A204.1 (cell line): ENCODE results near the gene LRCH4.

ENCODE experiments used
- FAIRE-seq: peaks from 2 replicates; lab custom pipeline; 2012; peaks lifted over from hg19 to GRCh38; lab: Jason Lieb, UNC

The LRCH4 gene

DNA sequence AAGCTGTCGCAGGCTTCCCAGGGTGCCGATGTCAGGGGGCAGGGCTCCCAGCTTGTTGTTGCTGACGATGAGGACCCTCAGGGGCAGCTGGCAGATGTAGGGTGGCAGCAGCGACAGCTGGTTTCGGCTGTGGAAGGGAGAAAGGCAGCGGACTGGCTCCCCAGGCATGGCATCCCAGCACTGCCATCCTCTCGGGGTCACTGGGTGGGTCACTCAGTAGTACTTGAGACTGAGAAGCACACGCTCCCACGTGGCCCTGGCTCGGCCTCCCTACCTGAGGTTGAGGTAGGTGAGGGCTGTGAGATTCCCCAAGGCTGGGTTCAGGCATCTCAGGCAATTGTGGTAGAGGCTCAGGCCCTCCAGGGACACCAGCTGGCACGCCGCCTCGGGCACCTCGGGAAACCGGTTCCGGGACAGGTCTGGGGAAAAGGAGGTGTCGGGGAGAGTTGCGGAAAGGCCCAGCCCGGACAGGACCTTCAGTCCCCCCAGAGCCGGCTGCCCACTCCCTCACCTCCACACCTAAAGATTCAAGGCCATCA, 3.8 kb downstream of the LRCH4 start:
- no peak for FAIRE-seq

DNA sequence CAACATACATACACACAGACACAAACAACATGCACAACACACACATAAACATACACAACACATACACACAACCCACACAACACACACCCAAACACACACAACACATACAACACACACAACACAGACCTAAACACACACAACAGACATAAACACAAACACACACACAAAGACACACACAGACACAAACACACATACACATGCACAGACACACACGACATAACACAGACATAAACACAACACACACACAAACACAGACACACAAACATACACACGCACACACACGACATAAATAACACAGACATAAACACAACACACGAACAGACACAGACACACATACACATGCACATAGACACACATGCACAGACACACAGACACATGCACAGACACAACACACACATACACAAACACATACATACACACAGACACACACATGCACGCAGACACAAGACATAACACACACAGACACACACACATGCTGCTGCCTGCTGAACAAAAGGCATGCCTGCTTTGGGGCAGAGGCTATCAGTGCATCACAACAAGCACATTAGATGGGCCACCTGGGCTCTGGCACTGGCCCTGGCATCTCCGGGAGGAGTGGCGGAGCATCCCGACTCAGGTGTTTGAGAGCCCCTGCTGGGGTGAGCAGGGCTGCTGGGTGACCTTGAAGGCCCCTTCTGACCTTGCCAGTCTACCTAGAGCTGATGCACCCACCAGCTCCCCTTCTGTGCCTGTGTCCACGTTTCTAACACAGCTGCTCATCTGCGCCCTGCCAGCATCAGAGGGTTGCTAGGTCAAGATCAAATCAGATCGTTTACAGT, 5.3 kb downstream of the LRCH4 start:
- no peak for FAIRE-seq

DNA sequence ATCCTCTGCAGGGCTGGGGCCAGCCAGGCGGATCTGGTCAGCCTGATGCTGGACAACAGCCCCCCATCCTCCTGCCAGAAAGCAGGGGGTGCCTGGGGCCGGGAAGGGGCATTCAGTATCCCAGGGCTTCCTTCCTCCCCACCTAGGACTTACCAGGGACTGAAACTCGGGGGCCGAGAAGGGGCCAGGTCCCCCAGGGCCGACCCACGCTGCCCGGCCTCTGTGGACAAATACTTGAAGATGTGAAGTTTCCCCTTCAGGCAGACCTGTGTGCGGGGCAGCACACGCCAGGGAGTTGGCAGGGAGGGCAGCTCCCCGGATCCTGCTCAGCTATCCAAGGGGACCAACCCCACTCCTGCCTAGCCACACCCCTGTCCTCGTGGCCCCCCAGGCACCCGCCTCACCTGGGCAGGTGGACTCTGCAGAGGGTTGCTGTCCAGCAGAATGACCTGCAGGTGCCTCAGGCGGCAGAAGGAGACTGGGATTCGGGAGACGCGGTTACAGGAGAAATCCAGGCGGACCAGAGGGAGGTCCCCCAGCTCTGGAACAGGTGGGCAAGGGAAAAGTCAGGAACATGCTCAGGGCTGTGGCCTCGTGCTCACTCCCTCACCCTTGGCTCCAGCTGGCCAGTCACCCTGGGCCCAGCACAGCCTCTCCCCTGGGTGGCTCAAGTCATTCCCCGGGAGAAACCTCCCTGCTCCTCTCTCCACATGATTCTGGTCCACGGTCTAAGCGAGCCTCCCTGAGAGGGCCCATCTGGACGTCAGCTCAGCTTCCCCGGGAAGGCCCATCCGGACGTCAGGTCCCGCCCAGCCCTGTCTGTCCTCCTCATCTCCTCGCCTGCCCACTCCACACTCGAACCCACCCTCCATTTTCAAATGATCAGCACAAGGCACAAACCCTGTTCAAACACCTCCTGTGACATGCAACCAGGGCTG, 7.4 kb downstream of the LRCH4 start:
- FAIRE-seq = no peak

DNA sequence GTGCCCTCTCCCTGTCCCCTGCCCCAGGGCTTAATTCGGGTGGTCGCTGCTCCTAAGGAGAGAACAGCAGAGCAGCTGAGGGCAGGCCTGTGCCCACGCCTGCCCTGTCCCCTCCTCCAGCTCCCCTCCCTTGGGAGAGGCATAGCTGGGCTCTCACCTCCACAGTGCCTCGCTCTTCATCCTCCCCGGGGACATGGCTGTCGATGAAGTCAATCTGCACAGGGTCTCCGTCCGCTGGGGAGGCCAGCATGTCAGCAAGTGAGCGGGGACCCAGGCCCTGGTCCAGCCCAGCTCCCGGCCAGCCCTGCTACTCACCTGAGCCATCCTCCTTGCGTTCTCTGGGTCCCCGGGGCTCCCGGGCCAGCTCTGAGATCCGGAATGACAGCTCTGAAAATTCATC, 8.4 kb downstream of the LRCH4 start:
- FAIRE-seq = no peak

DNA sequence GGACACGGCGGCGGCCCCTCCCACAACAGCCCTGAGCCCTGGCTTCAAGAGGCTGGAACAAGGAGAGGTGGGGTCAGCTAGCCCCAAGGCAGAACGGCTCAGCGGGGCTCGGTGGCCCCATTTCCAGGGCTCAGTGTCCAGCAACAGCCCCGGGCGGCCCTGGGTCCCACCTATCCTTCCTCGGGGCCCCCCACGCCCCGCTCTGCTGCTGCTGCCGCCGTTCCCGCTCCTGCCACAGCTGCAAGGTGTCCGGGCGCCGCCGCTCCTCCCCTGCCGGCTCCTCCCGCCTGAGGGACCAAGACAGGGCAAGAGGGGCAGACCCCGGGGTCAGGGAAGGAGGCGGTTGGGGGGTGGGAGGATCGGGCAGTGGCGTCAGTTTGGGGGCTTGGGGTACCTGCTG, 8.8 kb downstream of the LRCH4 start:
- no peak for FAIRE-seq

DNA sequence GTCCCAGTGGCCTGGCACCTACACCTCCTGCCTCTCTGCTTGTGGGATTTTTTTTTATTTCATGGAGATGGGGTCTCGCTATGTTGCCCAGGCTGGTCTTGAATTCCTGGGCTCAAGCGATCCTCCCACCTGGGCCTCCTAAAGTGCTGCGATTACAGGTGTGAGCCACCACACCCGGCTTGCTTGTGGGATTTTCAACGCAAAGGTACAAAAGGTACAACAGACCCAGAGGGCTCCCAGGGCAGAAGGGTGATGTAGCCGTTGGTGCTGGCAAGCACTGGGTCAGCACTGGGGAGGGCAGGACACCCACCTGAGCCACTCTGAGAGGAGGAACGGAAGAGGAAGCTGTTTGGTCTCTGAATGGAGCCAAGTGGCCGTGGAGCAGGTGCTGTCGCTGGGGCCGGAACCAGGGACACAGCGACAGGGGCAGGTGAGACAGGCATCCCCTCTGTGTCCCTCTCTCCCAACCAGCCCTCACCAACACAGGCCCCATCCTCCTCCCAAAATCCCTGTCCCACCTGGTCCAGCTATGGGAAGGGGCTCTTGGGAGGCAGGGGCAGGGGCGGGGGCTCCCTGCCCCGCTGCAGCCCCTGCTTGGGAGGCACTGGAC, 9.4 kb downstream of the LRCH4 start:
- FAIRE-seq = no peak

DNA sequence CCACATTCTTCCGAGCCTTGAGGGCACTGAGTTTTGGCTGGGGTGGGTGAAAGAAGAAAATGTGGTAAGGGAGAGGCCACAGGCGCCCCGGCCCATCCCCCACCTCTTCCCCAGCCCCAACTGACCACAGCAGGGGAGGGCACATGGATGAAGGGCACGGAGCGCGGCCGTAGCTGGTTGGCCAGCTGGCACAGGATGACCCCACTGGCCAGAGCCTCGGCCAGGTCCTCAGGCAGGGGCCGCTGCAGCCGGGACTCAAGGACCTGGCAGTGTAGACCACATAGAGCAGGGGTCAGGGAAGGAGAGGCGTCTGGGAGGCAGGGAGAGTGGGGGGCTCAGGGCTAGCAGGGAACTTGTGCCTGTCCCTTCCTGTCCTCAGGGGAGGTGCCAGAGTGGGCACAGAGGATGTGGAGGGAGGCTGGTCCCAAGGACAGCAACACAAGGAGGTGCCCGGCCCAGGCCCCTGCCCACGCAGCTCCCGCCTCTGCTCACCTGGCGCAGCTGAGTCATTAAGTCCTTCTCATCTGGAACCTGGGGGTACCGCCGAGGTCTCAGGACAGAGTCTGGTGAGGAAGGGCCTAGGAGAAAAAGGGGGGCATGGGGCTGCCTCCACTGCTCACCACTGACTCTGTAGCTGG, 10.1 kb downstream of the LRCH4 start:
- FAIRE-seq = no peak

DNA sequence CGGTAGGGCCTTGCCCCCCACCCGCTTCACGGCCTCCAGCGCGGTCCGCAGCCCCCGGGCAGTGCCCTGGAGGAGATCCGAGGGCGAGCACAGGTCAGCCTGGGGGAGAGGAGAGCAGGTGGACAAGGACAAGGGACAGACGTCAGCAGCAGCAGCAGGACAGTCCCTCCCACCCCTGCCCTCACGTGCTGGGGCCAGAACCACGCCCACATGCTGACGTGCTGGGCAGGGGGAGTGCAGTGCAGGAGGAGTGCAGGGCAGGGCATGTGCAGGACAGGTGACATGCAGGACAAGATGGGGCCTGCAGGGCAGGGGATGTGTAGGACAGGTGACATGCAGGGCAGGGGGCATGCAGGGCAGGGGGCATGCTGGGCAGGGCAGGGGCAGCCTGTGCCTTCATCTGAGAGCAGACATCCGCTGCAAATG, 10.7 kb downstream of the LRCH4 start:
- no peak for FAIRE-seq

DNA sequence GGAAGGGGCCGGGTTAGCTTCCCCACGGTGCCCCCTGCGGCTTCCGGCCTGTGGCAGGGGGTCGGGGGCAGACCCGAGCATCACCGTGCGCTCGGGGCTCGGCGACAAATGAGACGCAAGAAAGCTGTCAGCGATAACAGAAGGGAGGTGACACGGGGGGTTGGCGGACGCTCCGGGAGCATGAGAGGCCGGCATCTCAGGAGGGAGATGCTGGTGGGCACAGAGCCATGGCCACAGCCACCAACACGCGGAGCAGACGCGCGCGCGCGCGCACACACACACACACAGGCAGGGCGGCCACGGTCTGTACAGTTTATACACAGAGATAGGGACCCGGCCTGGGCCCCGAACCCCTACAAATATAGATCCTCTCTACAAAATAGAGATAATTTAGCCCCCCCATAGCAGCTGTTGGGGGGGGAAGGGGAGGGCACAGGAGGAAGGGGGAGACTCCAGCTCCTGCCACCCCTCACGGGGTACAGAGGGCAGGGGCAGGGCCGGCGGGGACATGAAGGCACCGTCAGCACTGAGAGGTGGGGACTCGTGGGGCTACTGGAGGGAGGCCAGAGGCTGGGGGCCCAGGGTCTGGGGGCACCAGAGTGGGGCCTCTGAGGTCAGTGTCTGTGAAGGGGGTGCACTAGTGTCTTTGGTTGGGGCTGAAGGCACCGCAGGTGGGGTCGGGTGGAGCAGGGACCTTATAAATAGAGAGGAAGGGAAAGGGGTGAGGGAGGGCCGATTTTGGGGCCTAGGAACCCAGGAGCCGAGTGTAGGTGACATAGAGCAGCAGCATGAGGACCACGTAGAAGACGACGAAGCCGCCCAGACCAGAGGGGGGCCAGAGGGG, 11.3 kb downstream of the LRCH4 start:
- no peak for FAIRE-seq

DNA sequence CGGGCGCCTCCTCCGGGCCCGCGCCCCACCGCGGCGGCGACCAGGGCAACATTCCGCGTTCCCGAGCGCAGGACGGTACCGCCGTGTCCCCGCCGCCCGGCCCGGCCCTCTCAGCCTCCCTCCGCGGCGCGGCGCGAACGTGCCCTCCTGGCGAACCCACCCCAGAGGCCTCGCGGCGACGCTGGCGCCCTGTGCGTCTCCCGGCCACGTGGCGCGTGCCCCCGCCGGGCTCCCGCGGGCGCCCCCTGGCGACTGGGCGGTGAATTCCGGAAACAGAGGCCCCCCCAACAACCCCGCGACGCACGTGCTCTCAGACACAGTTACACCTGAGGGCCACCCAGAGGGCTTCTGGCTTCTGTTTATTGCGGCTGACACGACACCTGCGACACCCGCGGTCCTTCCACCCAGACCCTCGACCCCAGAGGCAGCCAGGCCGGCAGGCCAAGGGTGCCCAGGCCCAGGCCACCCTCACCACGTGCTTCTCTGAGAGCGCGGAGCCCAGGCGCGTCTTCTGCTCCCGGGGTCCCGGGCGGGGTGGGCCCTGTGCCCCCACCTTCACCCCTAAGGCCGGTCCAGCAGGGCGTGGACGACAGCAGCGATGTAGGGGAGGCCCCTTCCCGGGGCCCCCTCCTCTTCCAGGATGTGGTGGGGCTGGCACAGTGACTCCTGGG, 12.1 kb downstream of the LRCH4 start, which contains the start of gene SAP25:
Gene SAP25 (minus strand): TSS at position 210 of the 671 bp plus-strand sequence. CDS start 158 bp downstream, at position 52.
- FAIRE-seq = no peak

DNA sequence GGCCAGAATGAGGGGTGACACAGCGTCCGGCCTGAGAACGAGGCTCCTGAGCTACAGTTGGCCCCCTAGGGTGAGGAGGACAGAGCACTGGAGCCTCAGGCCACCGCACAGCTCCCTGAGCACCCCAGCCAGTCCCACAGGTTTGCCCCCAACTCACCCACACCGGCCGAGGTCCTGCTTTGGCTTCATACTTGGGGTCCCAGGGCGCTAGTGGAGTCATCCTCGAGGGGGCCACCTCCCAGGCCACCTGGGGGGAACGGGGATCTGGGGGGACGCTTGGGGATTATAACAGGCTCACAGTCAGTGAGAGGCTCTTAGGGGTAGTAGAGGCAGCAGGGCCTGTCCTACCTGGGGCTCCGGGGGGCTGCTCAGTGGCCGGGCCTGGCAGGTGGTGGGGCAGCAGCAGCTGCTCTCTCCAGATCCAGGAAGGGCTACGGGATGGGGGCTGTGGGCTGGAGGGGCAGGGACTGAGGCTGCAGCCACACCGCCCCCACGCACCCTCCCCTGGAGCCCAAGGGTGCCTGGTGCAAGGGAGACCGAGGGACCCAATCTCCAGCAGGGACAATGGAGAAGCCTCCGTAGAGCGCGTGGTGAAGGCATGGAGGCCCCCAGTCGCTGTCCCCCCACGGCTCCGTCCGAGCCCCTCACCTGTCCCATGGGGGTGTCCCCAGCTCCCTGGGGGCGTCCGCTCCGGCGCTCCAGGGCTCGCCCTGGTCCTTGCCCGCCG, 12.8 kb downstream of the LRCH4 start:
- no peak for FAIRE-seq

DNA sequence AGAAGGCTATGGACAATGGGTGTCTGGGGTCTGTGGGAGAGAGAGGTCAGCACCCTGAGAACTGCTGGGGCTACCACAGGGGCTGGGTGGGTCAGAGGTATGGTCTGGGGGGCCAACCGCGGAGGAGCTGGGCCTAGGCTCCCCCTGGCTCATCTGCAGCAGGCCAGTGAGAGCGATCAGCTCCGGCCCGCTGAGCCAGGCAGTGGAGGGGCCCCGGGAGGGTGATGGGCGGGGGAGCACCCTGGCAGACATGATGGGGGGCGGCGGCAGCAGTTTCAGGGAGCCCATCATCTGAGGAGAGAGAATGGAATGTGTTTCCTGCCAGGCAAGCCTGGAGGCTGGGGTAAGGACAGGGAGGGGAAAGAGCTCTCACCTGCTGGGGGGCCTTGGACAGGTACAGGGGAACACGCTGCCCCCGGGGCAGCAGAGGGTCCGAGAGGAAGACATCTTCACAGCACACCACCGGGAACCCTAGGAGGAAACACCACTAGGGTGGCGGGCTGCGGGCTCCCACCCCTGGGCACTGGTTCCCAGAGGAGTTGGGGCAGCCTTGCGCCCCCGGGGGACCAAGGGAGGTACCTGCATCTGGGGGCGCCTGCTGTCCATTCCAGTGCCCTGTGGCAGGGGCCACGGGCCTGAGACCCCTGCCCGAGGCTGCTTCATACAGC, 13.5 kb downstream of the LRCH4 start:
- no peak for FAIRE-seq

DNA sequence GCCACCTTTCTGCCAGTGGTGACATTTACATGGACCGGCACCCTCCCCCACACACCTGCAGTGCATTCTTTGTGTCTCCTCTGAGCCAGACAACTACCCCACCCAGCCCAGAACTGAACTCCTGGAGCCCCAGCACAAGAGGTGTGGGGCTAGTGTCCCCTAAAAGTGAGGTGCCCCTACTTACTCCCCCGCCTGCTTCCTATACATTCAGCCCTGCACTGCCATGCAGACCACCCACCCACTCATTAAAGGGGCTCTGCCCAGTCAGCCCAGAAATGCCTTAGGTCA, 14.2 kb downstream of the LRCH4 start:
- no peak for FAIRE-seq

DNA sequence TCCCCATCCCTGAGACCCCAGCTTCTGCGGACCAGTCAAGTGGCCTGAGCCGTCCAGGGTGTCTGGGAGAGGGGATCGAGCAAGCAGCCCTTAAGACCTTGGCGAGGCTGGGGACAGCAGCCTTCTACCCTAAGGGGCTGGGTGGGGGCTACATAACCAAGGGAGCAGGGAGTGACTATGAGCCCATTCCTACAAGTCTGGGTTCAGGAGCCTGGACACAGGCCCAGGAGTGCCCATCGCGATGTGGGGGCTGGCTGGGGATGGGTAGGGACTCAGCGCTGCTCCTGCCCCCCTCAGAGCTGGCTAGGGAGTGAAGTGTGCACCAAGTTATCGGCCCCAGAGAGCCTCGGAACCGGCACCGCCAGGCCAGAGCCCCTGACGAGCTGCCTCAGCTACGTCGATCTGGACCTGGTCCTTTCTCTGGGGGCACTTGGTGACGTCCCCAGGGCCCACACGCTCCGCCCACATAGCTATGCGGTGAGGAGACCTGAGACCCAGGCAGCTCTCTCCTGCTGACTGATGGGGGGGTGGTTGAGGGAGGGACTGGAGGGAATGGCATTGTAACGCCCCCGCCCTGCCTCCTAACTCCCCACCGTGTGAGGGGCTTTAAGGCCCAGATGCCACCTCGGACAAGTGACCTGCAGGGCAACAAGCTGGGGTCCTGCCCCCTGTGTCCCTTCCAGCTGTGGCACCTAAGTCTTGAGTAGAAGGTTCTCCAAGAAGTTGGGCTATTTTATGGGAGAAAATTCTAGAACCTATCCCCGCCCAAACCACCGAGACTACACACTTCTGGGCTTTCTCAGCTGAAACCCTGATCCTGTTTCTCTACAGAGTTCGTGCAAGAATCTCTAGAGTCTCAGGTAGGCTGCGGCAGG, 14.7 kb downstream of the LRCH4 start:
- no peak for FAIRE-seq

DNA sequence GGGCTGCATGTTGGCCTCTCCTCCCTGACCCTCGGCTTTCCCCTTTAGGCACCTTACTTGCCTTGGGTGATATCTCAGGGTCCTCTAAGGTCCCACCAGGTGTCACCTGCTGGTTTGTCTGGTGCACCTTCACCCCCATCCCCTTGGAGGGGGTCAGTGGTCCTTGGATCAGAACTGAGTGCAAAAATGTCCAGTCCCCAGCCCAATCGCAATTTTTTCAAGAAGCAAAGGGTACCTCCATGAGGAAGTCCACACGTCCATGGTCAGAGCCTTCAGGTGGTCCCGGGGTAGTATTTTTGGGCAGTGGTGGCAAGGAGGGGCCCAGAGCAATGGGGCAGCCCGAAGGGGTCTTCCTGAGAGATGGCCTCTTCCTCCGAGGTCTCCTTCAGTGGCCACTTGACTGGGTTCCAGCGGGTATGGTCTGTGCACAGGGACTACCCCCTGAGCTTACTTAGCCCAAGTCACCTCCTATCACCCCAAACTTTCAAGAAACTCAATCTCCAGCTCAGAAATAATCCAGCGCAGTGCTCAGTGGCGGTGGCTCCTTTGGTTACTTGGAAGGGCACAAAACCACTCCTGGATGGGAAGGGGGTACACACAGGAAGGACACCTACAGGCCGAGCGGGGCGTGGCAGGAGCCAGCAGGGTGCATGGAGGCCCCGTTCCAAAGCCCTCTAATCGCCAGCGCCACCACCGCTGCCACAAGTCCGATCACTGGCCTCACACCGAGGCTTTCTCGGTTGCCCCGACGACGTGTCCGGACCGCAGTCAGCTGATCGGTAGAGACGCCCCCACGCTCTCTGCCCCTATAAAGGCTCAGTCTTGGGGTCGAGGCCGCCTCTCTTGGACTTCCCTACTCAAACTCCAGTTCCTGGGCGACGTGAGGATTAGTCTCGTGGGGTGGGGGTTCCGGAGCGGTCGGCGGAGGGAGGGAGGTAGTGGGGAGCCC, 16.8 kb downstream of the LRCH4 start:
- no peak for FAIRE-seq

DNA sequence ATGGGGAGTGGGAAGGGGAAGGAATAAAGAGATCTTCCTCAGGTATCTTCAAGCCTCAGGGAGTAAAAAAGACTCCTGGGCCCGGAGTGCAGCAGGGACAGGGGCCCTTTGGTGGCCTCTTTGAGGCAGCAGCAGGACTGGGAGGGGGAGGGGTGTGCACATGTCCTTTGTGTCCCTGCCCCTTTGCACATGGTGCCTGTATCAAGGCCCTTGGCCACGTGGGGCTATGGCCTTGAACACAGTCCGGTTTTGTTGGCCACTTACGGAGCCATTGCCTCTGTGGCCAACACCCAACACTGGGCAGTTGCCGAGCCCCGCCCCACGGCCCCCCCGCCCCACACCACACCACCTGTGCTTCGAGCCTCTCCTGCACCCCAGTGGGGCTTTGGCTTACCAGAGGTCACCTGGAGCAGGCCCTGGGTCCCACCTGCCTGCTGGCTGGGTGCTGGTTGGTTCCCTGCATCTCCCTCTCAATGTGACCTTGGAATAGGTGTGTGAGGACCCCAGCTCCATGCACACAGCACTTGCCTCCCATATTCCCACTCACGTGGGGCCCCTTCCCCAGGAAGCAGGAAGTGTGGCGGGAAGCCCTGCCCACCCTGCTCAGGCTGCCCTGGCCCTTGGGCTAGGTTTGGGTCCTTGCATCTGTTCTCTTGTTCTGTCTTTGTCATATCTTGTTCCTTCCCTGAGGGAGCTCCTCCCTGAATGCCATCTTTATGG, 17.6 kb downstream of the LRCH4 start:
- no peak for FAIRE-seq

DNA sequence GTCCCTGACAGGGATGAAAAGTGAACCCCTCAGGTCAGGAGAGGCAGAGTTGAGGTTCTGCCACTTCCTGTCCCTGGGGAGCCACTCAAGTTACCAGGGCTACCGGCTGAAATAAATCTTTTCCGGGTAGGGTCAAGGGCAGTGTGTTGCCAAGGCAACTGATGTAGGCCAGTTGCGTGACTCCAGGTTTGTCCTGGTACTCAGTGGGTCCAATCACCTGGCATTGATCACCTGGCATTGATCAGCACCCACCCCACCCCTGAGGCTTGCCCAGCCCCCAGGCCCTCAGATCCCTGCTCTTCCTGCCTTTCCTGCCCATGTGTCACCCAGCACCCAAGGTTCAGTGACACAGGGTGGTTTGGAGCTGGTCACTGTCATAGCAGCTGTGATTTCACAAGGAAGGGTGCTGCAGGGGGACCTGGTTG, 18.2 kb downstream of the LRCH4 start:
- no peak for FAIRE-seq
